H9 (cell line): Measurements from ENCODE around the gene GABPB2. TPM values are rescaled to one million over a fixed set of nuclear protein-coding genes. Genes with fewer than 3 reads are reported as not detected.

Source experiments
- DNase-seq: peaks from one replicate; pipeline ENCODE4 v3.0.0-alpha.2; 2017
- H2AFZ ChIP-seq: one replicate; pipeline ENCODE4 v1.6.1; 2013; ENCODE audit warnings: mild to moderate bottlenecking, low read length, control low read depth, moderate library complexity
- H2AK5ac ChIP-seq: 2 replicates; pipeline ENCODE4 v1.6.1; 2013; ENCODE audit warnings: low read length, control low read depth, mixed read lengths; ENCODE audit not compliant: insufficient read length
- H2BK120ac ChIP-seq: one replicate; pipeline ENCODE4 v1.6.1; 2013; ENCODE audit warnings: low read depth, mild to moderate bottlenecking, low read length, control low read depth, inconsistent platforms; ENCODE audit not compliant: poor library complexity, severe bottlenecking
- H2BK12ac ChIP-seq: 2 replicates; pipeline ENCODE4 v1.6.1; 2013; ENCODE audit warnings: low read length, control low read depth, mixed read lengths, low read depth; ENCODE audit not compliant: insufficient read length
- H2BK15ac ChIP-seq: 2 replicates; pipeline ENCODE4 v1.6.1; 2013; ENCODE audit warnings: low read depth, low read length, control low read depth
- H2BK20ac ChIP-seq: one replicate; pipeline ENCODE4 v1.6.1; 2013; ENCODE audit warnings: low read depth, mild to moderate bottlenecking, low read length, control low read depth, inconsistent platforms; ENCODE audit not compliant: poor library complexity, severe bottlenecking
- H2BK5ac ChIP-seq: 2 replicates; pipeline ENCODE4 v1.6.1; 2013; ENCODE audit warnings: low read length, control low read depth, mixed read lengths; ENCODE audit not compliant: insufficient read length
- H3K14ac ChIP-seq: 2 replicates; pipeline ENCODE4 v1.6.1; 2013; ENCODE audit warnings: low read length, control low read depth; ENCODE audit not compliant: insufficient read depth
- H3K18ac ChIP-seq: 2 replicates; pipeline ENCODE4 v1.6.1; 2013; ENCODE audit warnings: low read depth, mild to moderate bottlenecking, mixed read lengths, low read length, control low read depth; ENCODE audit not compliant: insufficient read length
- H3K23ac ChIP-seq: 2 replicates; pipeline ENCODE4 v1.6.1; 2013; ENCODE audit warnings: low read length, control low read depth, mixed read lengths, low read depth; ENCODE audit not compliant: insufficient read length
- H3K23me2 ChIP-seq: 2 replicates; pipeline ENCODE4 v1.6.1; 2013; ENCODE audit warnings: low read depth, mild to moderate bottlenecking, mixed read lengths, low read length, control low read depth; ENCODE audit not compliant: insufficient read length, poor library complexity, severe bottlenecking
- H3K27ac ChIP-seq: 2 replicates; pipeline ENCODE4 v1.5.1; 2013; ENCODE audit warnings: low read length, control low read depth, mixed read lengths, low read depth; ENCODE audit not compliant: insufficient read length
- H3K27me3 ChIP-seq: 2 replicates; pipeline ENCODE4 v1.6.1; 2013; ENCODE audit warnings: low read length, control low read depth, inconsistent platforms; ENCODE audit not compliant: insufficient read depth
- H3K4ac ChIP-seq: 2 replicates; pipeline ENCODE4 v1.6.1; 2013; ENCODE audit warnings: low read depth, mild to moderate bottlenecking, control low read depth, inconsistent platforms, low read length, moderate library complexity
- H3K4me1 ChIP-seq: 2 replicates; pipeline ENCODE4 v1.6.1; 2013; ENCODE audit warnings: low read length, control low read depth, inconsistent platforms; ENCODE audit not compliant: insufficient read depth
- H3K4me2 ChIP-seq: 2 replicates; pipeline ENCODE4 v1.6.1; 2013; ENCODE audit warnings: low read length, control low read depth, mixed read lengths; ENCODE audit not compliant: insufficient read length, insufficient read depth
- H3K56ac ChIP-seq: 2 replicates; pipeline ENCODE4 v1.6.1; 2013; ENCODE audit warnings: low read depth, mild to moderate bottlenecking, mixed read lengths, low read length, control low read depth; ENCODE audit not compliant: insufficient read length
- H3K79me1 ChIP-seq: 2 replicates; pipeline ENCODE4 v1.6.1; 2013; ENCODE audit warnings: low read depth, mild to moderate bottlenecking, moderate library complexity, low read length, control low read depth, inconsistent platforms; ENCODE audit not compliant: insufficient read depth, poor library complexity, severe bottlenecking
- H3K79me2 ChIP-seq: 2 replicates; pipeline ENCODE4 v1.6.1; 2013; ENCODE audit warnings: low read length, control low read depth, inconsistent platforms; ENCODE audit not compliant: insufficient read depth
- H3K9ac ChIP-seq: 2 replicates; pipeline ENCODE4 v1.6.1; 2013; ENCODE audit warnings: low read length, control low read depth, mixed read lengths; ENCODE audit not compliant: insufficient read length; ENCODE audit errors: extremely low read depth
- H3K9me3 ChIP-seq: one replicate; pipeline ENCODE4 v1.6.1; 2013; ENCODE audit warnings: low read depth, low read length, inconsistent platforms; ENCODE audit not compliant: control insufficient read depth
- H3T11ph ChIP-seq: one replicate; pipeline ENCODE4 v1.6.1; 2013; ENCODE audit warnings: mild to moderate bottlenecking, low read length, control low read depth, inconsistent platforms
- H4K20me1 ChIP-seq: one replicate; pipeline ENCODE4 v1.6.1; 2013; ENCODE audit not compliant: control insufficient read depth, insufficient read length, insufficient read depth
- H4K5ac ChIP-seq: 2 replicates; pipeline ENCODE4 v1.6.1; 2013; ENCODE audit warnings: low read depth, mild to moderate bottlenecking, mixed read lengths, low read length, control low read depth; ENCODE audit not compliant: insufficient read length
- H4K8ac ChIP-seq: replicated peaks from 2 replicates; pipeline ENCODE4 v1.6.1; 2013; ENCODE audit warnings: low read length, control low read depth, mixed read lengths, low read depth; ENCODE audit not compliant: insufficient read length
- H4K91ac ChIP-seq: 2 replicates; pipeline ENCODE4 v1.6.1; 2013; ENCODE audit warnings: low read depth, mild to moderate bottlenecking, moderate library complexity, mixed read lengths, low read length, control low read depth; ENCODE audit not compliant: insufficient read length
- H3K27ac Mint-ChIP-seq, 3 experiments: 2 replicates in 2 of 3; 3 replicates in 1 of 3; pipeline ENCODE4 v1.8.0; 2020 to 2021; ENCODE audit warnings: mixed read lengths in 3 of 3, mild to moderate bottlenecking in 1 of 3, moderate library complexity in 1 of 3
- H3K27me3 Mint-ChIP-seq: 2 replicates; pipeline ENCODE4 v1.8.0; 2021; ENCODE audit warnings: low read depth, mild to moderate bottlenecking, moderate library complexity, mixed read lengths
- H3K36me3 Mint-ChIP-seq, 3 experiments: 2 replicates in 2 of 3; 3 replicates in 1 of 3; pipeline ENCODE4 v1.8.0; 2020 to 2021; ENCODE audit warnings: low read depth in 3 of 3, mixed read lengths in 3 of 3; ENCODE audit not compliant: insufficient read depth in 1 of 3
- H3K4me1 Mint-ChIP-seq, 2 experiments: 2 replicates each; pipeline ENCODE4 v1.8.0; 2020; ENCODE audit warnings: mixed read lengths in 2 of 2
- H3K4me3 Mint-ChIP-seq, 2 experiments: 2 replicates in 1 of 2; 3 replicates in 1 of 2; pipeline ENCODE4 v1.8.0; 2020 to 2021; ENCODE audit warnings: mild to moderate bottlenecking in 2 of 2, mixed read lengths in 2 of 2, moderate library complexity in 1 of 2
- H3K9me3 Mint-ChIP-seq, 2 experiments: 2 replicates in 1 of 2; 3 replicates in 1 of 2; pipeline ENCODE4 v1.8.0; 2020; ENCODE audit warnings: mild to moderate bottlenecking in 2 of 2, mixed read lengths in 2 of 2, moderate library complexity in 1 of 2
- WGBS: extraction: QIAGEN DNeasy Blood & Tissue Kit; methylation state at CpG from one replicate; pipeline ENCODE4 v1.1.7; 2013; ENCODE audit warnings: missing lambda C conversion rate, low lambda C conversion rate, mixed read lengths; ENCODE audit not compliant: insufficient read length; ENCODE audit errors: extremely low coverage; 5-methylcytosine and 5-hydroxymethylcytosine counted together
- total RNA-seq: library from RNA; stranded (reverse); gene quantifications from 2 replicates; pipeline ENCODE4 v1.2.1, GENCODE V29; 2021
- TF ChIP-seq, protein P1 (sequence below): fragments of 200-600 bp; sonication (generic); conservative IDR thresholded peaks from 3 replicates; pipeline ENCODE4 v1.8.0; 2021; ENCODE audit warnings: antibody characterized with exemption, mild to moderate bottlenecking

GABPB2 gene
- total RNA-seq, 1 experiment from 2014 or later = 4.1 TPM

DNA sequence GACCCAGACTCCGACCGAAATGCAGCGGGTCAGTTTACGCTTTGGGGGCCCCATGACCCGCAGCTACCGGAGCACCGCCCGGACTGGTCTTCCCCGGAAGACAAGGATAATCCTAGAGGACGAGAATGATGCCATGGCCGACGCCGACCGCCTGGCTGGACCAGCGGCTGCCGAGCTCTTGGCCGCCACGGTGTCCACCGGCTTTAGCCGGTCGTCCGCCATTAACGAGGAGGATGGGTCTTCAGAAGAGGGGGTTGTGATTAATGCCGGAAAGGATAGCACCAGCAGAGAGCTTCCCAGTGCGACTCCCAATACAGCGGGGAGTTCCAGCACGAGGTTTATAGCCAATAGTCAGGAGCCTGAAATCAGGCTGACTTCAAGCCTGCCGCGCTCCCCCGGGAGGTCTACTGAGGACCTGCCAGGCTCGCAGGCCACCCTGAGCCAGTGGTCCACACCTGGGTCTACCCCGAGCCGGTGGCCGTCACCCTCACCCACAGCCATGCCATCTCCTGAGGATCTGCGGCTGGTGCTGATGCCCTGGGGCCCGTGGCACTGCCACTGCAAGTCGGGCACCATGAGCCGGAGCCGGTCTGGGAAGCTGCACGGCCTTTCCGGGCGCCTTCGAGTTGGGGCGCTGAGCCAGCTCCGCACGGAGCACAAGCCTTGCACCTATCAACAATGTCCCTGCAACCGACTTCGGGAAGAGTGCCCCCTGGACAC, 22.5 kb upstream of the GABPB2 start:
- Mint-ChIP-seq H3K4me3 (peak overlapping the region; percentile 95 to 98), H3K27me3 (no peaks in the 10 kb centered on the region), H3K9me3 (no peaks in the 10 kb centered on the region), H3K36me3 (peaks cover 2 to 20% (median 16%) of the 10 kb centered on the region in 3 experiments; a peak in 5 of 7 replicates), H3K4me1 (peaks cover 17 to 19% of the 10 kb centered on the region in 2 experiments), H3K27ac (peak overlapping the region; percentile 95 to 99 (median 96))
- Histone ChIP-seq H4K5ac (no peak overlapping the region), H2BK5ac (no peak overlapping the region), H3K27me3 (no peaks in the 10 kb centered on the region), H3K4ac (no peak overlapping the region), H3K9ac (peak overlapping the region; percentile 51), H2AFZ (no peak overlapping the region), H2BK15ac (no peak overlapping the region), H4K20me1 (no peaks in the 10 kb centered on the region), H2BK12ac (no peak overlapping the region), H3K4me1 (no peaks in the 10 kb centered on the region; the same call in 1 of the 2 replicates), H2BK20ac (no peak overlapping the region), H4K8ac (no peak overlapping the region), H3K56ac (no peak overlapping the region), H3K79me2 (no peaks in the 10 kb centered on the region), H3K23me2 (peaks cover 4% of the 10 kb centered on the region), H2AK5ac (no peak overlapping the region), H3K9me3 (no peaks in the 10 kb centered on the region), H4K91ac (no peak overlapping the region), H3K14ac (peak overlapping the region; percentile 66), H3K18ac (peak overlapping the region; percentile 12), H3K79me1 (no peaks in the 10 kb centered on the region), H3K23ac (no peak overlapping the region), H3K27ac (no peak overlapping the region), H2BK120ac (no peak overlapping the region), H3T11ph (no peak overlapping the region), H3K4me2 (peak overlapping the region; percentile 60)
- DNase-seq = peak; percentile 87
- TF ChIP-seq, protein P1, sequence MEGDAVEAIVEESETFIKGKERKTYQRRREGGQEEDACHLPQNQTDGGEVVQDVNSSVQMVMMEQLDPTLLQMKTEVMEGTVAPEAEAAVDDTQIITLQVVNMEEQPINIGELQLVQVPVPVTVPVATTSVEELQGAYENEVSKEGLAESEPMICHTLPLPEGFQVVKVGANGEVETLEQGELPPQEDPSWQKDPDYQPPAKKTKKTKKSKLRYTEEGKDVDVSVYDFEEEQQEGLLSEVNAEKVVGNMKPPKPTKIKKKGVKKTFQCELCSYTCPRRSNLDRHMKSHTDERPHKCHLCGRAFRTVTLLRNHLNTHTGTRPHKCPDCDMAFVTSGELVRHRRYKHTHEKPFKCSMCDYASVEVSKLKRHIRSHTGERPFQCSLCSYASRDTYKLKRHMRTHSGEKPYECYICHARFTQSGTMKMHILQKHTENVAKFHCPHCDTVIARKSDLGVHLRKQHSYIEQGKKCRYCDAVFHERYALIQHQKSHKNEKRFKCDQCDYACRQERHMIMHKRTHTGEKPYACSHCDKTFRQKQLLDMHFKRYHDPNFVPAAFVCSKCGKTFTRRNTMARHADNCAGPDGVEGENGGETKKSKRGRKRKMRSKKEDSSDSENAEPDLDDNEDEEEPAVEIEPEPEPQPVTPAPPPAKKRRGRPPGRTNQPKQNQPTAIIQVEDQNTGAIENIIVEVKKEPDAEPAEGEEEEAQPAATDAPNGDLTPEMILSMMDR = peak; percentile 70; the same call in 2 of the 3 replicates
- WGBS = no CpG with 5 or more reads among the region's 48 CpGs
